Measurements from ENCODE around the gene SMARCC1. TPM values are rescaled to one million over a fixed set of nuclear protein-coding genes. Genes with fewer than 3 reads are reported as not detected.

Gene SMARCC1
- total and polyA plus RNA-seq, 4 donors: 11.7 to 83.0 (median 37.5) TPM

DNA sequence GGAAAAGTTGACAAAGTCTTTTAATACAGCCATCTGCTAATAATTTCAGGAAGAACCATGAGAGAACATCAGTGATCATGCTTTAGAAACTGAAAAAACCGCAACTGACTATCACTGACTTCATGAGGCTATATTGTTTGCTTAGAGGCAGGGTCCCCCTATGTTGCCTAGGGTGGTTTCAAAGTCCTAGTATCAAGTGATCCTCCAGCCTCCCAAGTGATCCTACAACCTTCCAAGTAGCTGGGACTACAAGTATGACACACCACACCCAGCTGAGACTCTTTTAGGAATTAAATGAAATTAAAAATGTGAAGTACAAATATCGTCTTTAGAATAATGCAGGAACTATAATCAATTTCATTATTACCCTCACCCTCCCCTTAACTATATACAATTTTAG is 144.8 kb downstream of the SMARCC1 start:
- no peak overlapping the region for H3K27ac ChIP-seq (ENCODE audit: low read depth in 1 of 2, low read length in 1 of 2)
- H3K4me1 ChIP-seq (ENCODE audit: control insufficient read depth in 5 of 5, insufficient read depth in 5 of 5, low read length in 5 of 5): no peaks in the 10 kb centered on the region
- H3K4me3 ChIP-seq: no peak overlapping the region
- H3K36me3 ChIP-seq (ENCODE audit: control insufficient read depth in 4 of 4, insufficient read depth in 4 of 4, low read length in 4 of 4): peaks cover 16 to 33% (median 26%) of the 10 kb centered on the region in 4 donors
- ATAC-seq (ENCODE audit: insufficient read depth, low FRiP score) (no peak), DNase-seq (no peak)
- no peaks in the 10 kb centered on the region for H3K9me3 ChIP-seq (ENCODE audit: control insufficient read depth in 4 of 4, insufficient read depth in 3 of 4, low read length in 3 of 4)
- no peaks in the 10 kb centered on the region for H3K27me3 ChIP-seq (ENCODE audit: control insufficient read depth in 3 of 3, insufficient read depth in 3 of 3, low read length in 2 of 3)
- 56 to 92% methylated on average over 2 of the region's 2 CpGs for WGBS, 2 donors
- no peak overlapping the region for H3K9ac ChIP-seq (ENCODE audit: insufficient read depth in 1 of 2, low read length in 2 of 2)
- TF ChIP-seq, protein P1, sequence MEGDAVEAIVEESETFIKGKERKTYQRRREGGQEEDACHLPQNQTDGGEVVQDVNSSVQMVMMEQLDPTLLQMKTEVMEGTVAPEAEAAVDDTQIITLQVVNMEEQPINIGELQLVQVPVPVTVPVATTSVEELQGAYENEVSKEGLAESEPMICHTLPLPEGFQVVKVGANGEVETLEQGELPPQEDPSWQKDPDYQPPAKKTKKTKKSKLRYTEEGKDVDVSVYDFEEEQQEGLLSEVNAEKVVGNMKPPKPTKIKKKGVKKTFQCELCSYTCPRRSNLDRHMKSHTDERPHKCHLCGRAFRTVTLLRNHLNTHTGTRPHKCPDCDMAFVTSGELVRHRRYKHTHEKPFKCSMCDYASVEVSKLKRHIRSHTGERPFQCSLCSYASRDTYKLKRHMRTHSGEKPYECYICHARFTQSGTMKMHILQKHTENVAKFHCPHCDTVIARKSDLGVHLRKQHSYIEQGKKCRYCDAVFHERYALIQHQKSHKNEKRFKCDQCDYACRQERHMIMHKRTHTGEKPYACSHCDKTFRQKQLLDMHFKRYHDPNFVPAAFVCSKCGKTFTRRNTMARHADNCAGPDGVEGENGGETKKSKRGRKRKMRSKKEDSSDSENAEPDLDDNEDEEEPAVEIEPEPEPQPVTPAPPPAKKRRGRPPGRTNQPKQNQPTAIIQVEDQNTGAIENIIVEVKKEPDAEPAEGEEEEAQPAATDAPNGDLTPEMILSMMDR (IDR thresholded peaks at IDR 0.05; ENCODE audit: control extremely low read depth, extremely low read depth): no peak

DNA sequence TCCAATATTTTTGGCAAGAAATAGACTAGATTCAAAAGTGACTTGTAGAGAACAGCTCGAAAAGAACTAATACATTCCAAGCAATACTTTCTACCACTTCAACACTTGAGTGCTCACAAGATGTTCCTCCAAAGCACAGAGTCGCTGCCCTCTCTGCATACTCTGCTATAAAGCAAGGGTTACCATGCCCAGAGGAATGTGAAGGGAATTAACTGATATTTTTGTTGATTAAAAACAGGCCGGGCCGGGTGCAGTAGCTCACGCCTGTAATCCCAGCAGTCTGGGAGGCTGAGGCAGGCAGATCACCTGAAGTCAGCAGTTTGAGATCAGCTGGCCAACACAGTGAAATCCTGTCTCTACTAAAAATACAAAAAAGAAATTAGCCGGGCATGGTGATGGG is 145.5 kb downstream of the SMARCC1 start:
- H3K9ac ChIP-seq (ENCODE audit: insufficient read depth in 1 of 2, low read length in 2 of 2): no peak overlapping the region
- peak overlapping the region in 1 of 2 donors; percentile 84 for H3K27ac ChIP-seq (ENCODE audit: low read depth in 1 of 2, low read length in 1 of 2)
- TF ChIP-seq, protein P1 (IDR thresholded peaks at IDR 0.05; ENCODE audit: control extremely low read depth, extremely low read depth): no peak
- peak; percentile 91 for ATAC-seq (ENCODE audit: insufficient read depth, low FRiP score)
- DNase-seq: peak in 2 of 3 donors; percentile 17 to 40
- 75 to 90% methylated on average over 6 of the region's 6 CpGs for WGBS, 2 donors
- H3K9me3 ChIP-seq (ENCODE audit: control insufficient read depth in 4 of 4, insufficient read depth in 3 of 4, low read length in 3 of 4): no peaks in the 10 kb centered on the region
- no peaks in the 10 kb centered on the region for H3K4me1 ChIP-seq (ENCODE audit: control insufficient read depth in 5 of 5, insufficient read depth in 5 of 5, low read length in 5 of 5)
- H3K27me3 ChIP-seq (ENCODE audit: control insufficient read depth in 3 of 3, insufficient read depth in 3 of 3, low read length in 2 of 3): no peaks in the 10 kb centered on the region
- H3K4me3 ChIP-seq: no peak overlapping the region
- peaks cover 17 to 38% (median 29%) of the 10 kb centered on the region in 4 donors for H3K36me3 ChIP-seq (ENCODE audit: control insufficient read depth in 4 of 4, insufficient read depth in 4 of 4, low read length in 4 of 4)

DNA sequence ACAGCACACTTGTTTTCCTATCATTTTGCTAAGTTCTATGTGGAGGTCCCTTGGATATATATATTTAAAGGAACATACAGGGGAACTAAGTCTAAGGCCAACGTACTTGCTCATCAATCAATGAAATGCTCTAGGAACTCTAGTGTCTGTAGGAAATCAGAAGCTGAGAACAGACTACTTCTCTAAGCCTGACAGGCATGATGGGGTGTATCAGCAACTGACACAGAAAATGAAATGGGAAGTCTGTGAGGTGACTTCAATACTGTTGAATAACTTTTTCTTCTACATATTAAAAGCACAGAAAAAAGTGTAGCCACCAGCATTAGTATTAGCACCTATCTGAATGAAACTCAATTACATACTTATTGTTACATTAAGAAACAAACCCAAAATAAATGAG is 146.2 kb downstream of the SMARCC1 start:
- H3K27ac ChIP-seq (ENCODE audit: low read depth in 1 of 2, low read length in 1 of 2): no peak overlapping the region
- no peak for ATAC-seq (ENCODE audit: insufficient read depth, low FRiP score)

More for the DNA sequence above, 146.2 kb downstream of the SMARCC1 start:
- no peaks in the 10 kb centered on the region for H3K4me1 ChIP-seq (ENCODE audit: control insufficient read depth in 5 of 5, insufficient read depth in 5 of 5, low read length in 5 of 5)
- H3K4me3 ChIP-seq: no peak overlapping the region
- H3K36me3 ChIP-seq (ENCODE audit: control insufficient read depth in 4 of 4, insufficient read depth in 4 of 4, low read length in 4 of 4): peaks cover 17 to 42% (median 34%) of the 10 kb centered on the region in 4 donors
- H3K27me3 ChIP-seq (ENCODE audit: control insufficient read depth in 3 of 3, insufficient read depth in 3 of 3, low read length in 2 of 3): no peaks in the 10 kb centered on the region
- TF ChIP-seq, protein P1 (IDR thresholded peaks at IDR 0.05; ENCODE audit: control extremely low read depth, extremely low read depth): no peak
- DNase-seq: no peak
- no peaks in the 10 kb centered on the region for H3K9me3 ChIP-seq (ENCODE audit: control insufficient read depth in 4 of 4, insufficient read depth in 3 of 4, low read length in 3 of 4)
- WGBS, 2 donors: 62 to 77% methylated on average over 1 of the region's 1 CpG
- H3K9ac ChIP-seq (ENCODE audit: insufficient read depth in 1 of 2, low read length in 2 of 2): no peak overlapping the region
